HepG2 (cell line): Measurements from ENCODE around the gene NPAS2. TPM values are rescaled to one million over a fixed set of nuclear protein-coding genes. Genes with fewer than 3 reads are reported as not detected.
A peak's percentile ranks its signal among the peaks of the same experiment; 100 is the strongest.

Source experiments
- ADNP ChIP-seq: sonication (generic); formaldehyde crosslinking; IDR thresholded peaks from 2 replicates; pipeline ENCODE4 v1.4.0; 2020; ENCODE audit warnings: missing genetic modification reagents
- CHCHD3 ChIP-seq: sonication (generic); formaldehyde crosslinking; IDR thresholded peaks from 2 replicates; pipeline ENCODE4 v1.8.0; 2022; ENCODE audit warnings: mild to moderate bottlenecking, missing genetic modification reagents, moderate library complexity
- CREB1 ChIP-seq, 2 experiments: fragments of 450-650 bp in 1 of 2; IDR thresholded peaks; 2 replicates each; pipeline ENCODE4 v1.6.1; 2016 to 2017; ENCODE audit warnings: control low read depth in 1 of 2, mild to moderate bottlenecking in 1 of 2, missing compliant biosample characterization in 1 of 2, missing genetic modification characterization in 1 of 2
- DR1 ChIP-seq: sonication (generic); formaldehyde crosslinking; IDR thresholded peaks from 2 replicates; pipeline ENCODE4 v1.8.0; 2021; ENCODE audit warnings: mild to moderate bottlenecking, missing genetic modification reagents, inconsistent platforms
- FOXA1 ChIP-seq, 2 experiments: fragments of 450-650 bp in 1 of 2; sonication (generic) in 1 of 2; formaldehyde crosslinking in 1 of 2; IDR thresholded peaks; 2 replicates each; pipeline versions ENCODE4 v1.4.0 to v1.6.1; 2016 to 2020; ENCODE audit warnings: missing genetic modification reagents in 1 of 2
- FOXK2 ChIP-seq: fragments of 450-650 bp; IDR thresholded peaks from 2 replicates; pipeline ENCODE4 v1.6.1; 2016
- FOXO1 ChIP-seq: sonication (generic); formaldehyde crosslinking; IDR thresholded peaks from 2 replicates; pipeline ENCODE4 v1.4.0; 2020; ENCODE audit warnings: missing genetic modification reagents
- HNRNPK ChIP-seq: fragments of 200-400 bp; formaldehyde crosslinking; IDR thresholded peaks from 2 replicates; pipeline ENCODE4 v1.6.1; 2018; ENCODE audit warnings: low read length, low read depth, moderate library complexity, mild to moderate bottlenecking; ENCODE audit not compliant: poor library complexity, severe bottlenecking
- HOXA3 ChIP-seq: sonication (generic); formaldehyde crosslinking; IDR thresholded peaks from 2 replicates; pipeline ENCODE4 v1.5.0; 2020; ENCODE audit warnings: missing genetic modification reagents
- JDP2 ChIP-seq: sonication (generic); formaldehyde crosslinking; IDR thresholded peaks from 2 replicates; pipeline ENCODE4 v1.8.1; 2022; ENCODE audit warnings: missing genetic modification reagents, borderline replicate concordance
- KLF11 ChIP-seq: IDR thresholded peaks from 2 replicates; pipeline ENCODE4 v1.6.1; 2016; ENCODE audit warnings: missing compliant biosample characterization
- NFKBIZ ChIP-seq: IDR thresholded peaks from 2 replicates; pipeline ENCODE4 v1.6.1; 2018; ENCODE audit warnings: missing genetic modification reagents, missing compliant biosample characterization
- NONO ChIP-seq, 2 experiments: fragments of 450-650 bp in 1 of 2; sonication (generic) in 1 of 2; formaldehyde crosslinking in 1 of 2; IDR thresholded peaks in 1 of 2; conservative IDR thresholded peaks in 1 of 2; 2 replicates each; pipeline versions ENCODE4 v1.6.1 to v1.8.0; 2017 to 2022; ENCODE audit warnings: mild to moderate bottlenecking in 1 of 2, missing genetic modification reagents in 1 of 2, moderate library complexity in 1 of 2
- RFX3 ChIP-seq: IDR thresholded peaks from 2 replicates; pipeline ENCODE4 v1.6.1; 2016; ENCODE audit warnings: missing biosample characterization, missing genetic modification reagents
- SIN3B ChIP-seq: fragments of 150-350 bp; IDR thresholded peaks from 2 replicates; pipeline ENCODE4 v1.6.1; 2014; ENCODE audit warnings: low read length
- SP2 ChIP-seq: sonication (generic); formaldehyde crosslinking; IDR thresholded peaks from 2 replicates; pipeline ENCODE4 v1.5.1; 2020; ENCODE audit warnings: mild to moderate bottlenecking, missing genetic modification reagents
- ZNF10 ChIP-seq: sonication (generic); formaldehyde crosslinking; IDR thresholded peaks from 2 replicates; pipeline ENCODE4 v1.4.0; 2020; ENCODE audit warnings: mild to moderate bottlenecking, low read depth, missing genetic modification reagents, borderline replicate concordance
- ZNF207 ChIP-seq: fragments of 450-650 bp; IDR thresholded peaks from 2 replicates; pipeline ENCODE4 v1.6.1; 2016; ENCODE audit warnings: antibody characterized with exemption, borderline replicate concordance
- ZNF232 ChIP-seq: sonication (generic); formaldehyde crosslinking; IDR thresholded peaks from 2 replicates; pipeline ENCODE4 v1.4.0; 2020; ENCODE audit warnings: missing genetic modification reagents, borderline replicate concordance
- ZNF510 ChIP-seq: sonication (generic); formaldehyde crosslinking; IDR thresholded peaks from 2 replicates; pipeline ENCODE4 v1.4.0; 2020; ENCODE audit warnings: low read depth, mild to moderate bottlenecking, missing genetic modification reagents
- polyA plus RNA-seq, 8 experiments: library from polyadenylated mRNA; depleted of rRNA in 3 of 8; stranded (reverse) in 7 of 8; unstranded in 1 of 8; fragments of >200 nt; fragmentation: Illumina TruSeq in 4 of 8; extraction: Trizol in 4 of 8; gene quantifications; 2 replicates each; pipeline versions ENCODE4 v1.2.1 to v1.2.3, GENCODE V29; 2011 to 2016; ENCODE audit warnings: low read depth in 4 of 8, missing spikeins in 1 of 8, mixed read lengths in 1 of 8; ENCODE audit not compliant: insufficient read depth in 1 of 8
- total RNA-seq, 5 experiments: library from RNA; depleted of rRNA; stranded (reverse); fragments of >200 nt; fragmentation: Illumina TruSeq; extraction: Trizol; gene quantifications; 2 replicates each; pipeline ENCODE4 v1.2.3, GENCODE V29; 2016; ENCODE audit warnings: low read depth in 1 of 5
- TF ChIP-seq, protein P1 (sequence below): sonication (generic); formaldehyde crosslinking; IDR thresholded peaks from 2 replicates; pipeline ENCODE4 v1.4.0; 2020; ENCODE audit warnings: missing genetic modification reagents, borderline replicate concordance
- TF ChIP-seq, protein P2 (sequence below): IDR thresholded peaks from 2 replicates; pipeline ENCODE4 v1.6.1; 2016; ENCODE audit warnings: mild to moderate bottlenecking
- TF ChIP-seq, protein P3 (sequence below): sonication (generic); formaldehyde crosslinking; IDR thresholded peaks from 2 replicates; pipeline ENCODE4 v1.8.0; 2023; ENCODE audit warnings: mild to moderate bottlenecking, missing genetic modification reagents
- TF ChIP-seq, protein P4 (sequence below): sonication (generic); formaldehyde crosslinking; conservative IDR thresholded peaks from 2 replicates; pipeline ENCODE4 v1.4.0; 2020; ENCODE audit warnings: mild to moderate bottlenecking, missing genetic modification reagents, moderate library complexity

NPAS2 gene
- total and polyA plus RNA-seq, 2 of the 13 experiments (the other 11 are each of a cell fraction or from before 2014, with no cell fraction given): 14.8 to 37.5 TPM

DNA sequence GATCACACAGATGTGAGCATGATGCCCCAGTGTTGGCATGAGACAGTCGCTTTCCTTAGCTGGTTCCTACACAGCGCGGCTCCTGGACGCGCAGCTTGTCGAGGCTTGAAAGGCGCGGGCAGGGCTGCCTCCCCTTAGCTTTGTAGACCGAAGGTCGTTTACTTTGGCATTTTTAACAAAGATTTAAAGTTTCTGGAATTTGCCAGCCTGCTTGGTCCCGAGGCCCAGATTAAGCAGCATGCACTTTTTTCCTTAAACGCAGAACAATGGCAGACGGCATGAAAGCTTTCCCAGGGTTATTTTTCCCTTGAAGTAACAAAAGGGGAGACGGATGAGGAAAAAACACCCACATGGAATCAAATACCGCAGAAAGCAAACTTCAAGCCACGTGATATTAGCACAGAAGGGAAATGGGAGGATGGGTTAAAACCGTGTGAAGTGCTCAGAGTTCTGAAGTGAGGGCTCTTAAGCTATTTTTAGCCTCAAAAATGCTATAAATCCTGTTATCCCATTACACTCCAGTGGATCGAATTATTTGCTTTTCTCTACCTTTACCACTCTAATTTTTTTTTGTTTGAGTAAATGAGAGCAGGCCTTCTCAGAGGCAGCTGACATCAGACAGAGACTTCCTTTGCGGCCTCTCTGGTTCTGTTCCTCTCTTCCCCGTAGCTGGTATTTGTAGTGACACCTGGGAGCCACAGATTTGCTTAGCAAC is 55.7 kb downstream of the NPAS2 start (continued):
- TF ChIP-seq HNRNPK (no peak), FOXO1 (CRISPR knock-in tag) (no peak), FOXK2 (no peak), SIN3B (no peak), DR1 (CRISPR knock-in tag) (no peak; the same call in 1 of the 2 replicates), FOXA1 (IDR thresholded peaks at IDR 0.05) (no peak), FOXA1 (CRISPR knock-in tag; IDR thresholded peaks at IDR 0.05) (peak; percentile 67), ZNF10 (no peak), KLF11 (CRISPR knock-in tag) (peak; percentile 47; the same call in 1 of the 2 replicates), ZNF207 (no peak), NFKBIZ (CRISPR knock-in tag) (no peak), RFX3 (no peak), NONO (IDR thresholded peaks at IDR 0.05) (no peak), NONO (CRISPR knock-in tag; conservative IDR thresholded peaks at IDR 0.05) (no peak), JDP2 (CRISPR knock-in tag) (no peak), ZNF232 (CRISPR knock-in tag) (no peak), CHCHD3 (CRISPR knock-in tag) (no peak), SP2 (CRISPR knock-in tag) (no peak), CREB1 (IDR thresholded peaks at IDR 0.05) (no peak), CREB1 (CRISPR knock-in tag; IDR thresholded peaks at IDR 0.05) (no peak), HOXA3 (CRISPR knock-in tag) (peak; percentile 43; the same call in 1 of the 2 replicates), ZNF510 (no peak), ADNP (CRISPR knock-in tag) (no peak)
- TF ChIP-seq, protein P1, sequence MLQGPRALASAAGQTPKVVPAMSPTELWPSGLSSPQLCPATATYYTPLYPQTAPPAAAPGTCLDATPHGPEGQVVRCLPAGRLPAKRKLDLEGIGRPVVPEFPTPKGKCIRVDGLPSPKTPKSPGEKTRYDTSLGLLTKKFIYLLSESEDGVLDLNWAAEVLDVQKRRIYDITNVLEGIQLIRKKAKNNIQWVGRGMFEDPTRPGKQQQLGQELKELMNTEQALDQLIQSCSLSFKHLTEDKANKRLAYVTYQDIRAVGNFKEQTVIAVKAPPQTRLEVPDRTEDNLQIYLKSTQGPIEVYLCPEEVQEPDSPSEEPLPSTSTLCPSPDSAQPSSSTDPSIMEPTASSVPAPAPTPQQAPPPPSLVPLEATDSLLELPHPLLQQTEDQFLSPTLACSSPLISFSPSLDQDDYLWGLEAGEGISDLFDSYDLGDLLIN (CRISPR knock-in tag): no peak
- TF ChIP-seq, protein P2, sequence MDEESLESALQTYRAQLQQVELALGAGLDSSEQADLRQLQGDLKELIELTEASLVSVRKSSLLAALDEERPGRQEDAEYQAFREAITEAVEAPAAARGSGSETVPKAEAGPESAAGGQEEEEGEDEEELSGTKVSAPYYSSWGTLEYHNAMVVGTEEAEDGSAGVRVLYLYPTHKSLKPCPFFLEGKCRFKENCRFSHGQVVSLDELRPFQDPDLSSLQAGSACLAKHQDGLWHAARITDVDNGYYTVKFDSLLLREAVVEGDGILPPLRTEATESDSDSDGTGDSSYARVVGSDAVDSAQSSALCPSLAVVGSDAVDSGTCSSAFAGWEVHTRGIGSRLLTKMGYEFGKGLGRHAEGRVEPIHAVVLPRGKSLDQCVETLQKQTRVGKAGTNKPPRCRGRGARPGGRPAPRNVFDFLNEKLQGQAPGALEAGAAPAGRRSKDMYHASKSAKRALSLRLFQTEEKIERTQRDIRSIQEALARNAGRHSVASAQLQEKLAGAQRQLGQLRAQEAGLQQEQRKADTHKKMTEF: no peak
- TF ChIP-seq, protein P3, sequence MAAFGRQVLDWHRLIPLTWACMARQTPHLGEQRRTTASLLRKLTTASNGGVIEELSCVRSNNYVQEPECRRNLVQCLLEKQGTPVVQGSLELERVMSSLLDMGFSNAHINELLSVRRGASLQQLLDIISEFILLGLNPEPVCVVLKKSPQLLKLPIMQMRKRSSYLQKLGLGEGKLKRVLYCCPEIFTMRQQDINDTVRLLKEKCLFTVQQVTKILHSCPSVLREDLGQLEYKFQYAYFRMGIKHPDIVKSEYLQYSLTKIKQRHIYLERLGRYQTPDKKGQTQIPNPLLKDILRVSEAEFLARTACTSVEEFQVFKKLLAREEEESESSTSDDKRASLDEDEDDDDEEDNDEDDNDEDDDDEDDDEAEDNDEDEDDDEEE (CRISPR knock-in tag): no peak
- TF ChIP-seq, protein P4, sequence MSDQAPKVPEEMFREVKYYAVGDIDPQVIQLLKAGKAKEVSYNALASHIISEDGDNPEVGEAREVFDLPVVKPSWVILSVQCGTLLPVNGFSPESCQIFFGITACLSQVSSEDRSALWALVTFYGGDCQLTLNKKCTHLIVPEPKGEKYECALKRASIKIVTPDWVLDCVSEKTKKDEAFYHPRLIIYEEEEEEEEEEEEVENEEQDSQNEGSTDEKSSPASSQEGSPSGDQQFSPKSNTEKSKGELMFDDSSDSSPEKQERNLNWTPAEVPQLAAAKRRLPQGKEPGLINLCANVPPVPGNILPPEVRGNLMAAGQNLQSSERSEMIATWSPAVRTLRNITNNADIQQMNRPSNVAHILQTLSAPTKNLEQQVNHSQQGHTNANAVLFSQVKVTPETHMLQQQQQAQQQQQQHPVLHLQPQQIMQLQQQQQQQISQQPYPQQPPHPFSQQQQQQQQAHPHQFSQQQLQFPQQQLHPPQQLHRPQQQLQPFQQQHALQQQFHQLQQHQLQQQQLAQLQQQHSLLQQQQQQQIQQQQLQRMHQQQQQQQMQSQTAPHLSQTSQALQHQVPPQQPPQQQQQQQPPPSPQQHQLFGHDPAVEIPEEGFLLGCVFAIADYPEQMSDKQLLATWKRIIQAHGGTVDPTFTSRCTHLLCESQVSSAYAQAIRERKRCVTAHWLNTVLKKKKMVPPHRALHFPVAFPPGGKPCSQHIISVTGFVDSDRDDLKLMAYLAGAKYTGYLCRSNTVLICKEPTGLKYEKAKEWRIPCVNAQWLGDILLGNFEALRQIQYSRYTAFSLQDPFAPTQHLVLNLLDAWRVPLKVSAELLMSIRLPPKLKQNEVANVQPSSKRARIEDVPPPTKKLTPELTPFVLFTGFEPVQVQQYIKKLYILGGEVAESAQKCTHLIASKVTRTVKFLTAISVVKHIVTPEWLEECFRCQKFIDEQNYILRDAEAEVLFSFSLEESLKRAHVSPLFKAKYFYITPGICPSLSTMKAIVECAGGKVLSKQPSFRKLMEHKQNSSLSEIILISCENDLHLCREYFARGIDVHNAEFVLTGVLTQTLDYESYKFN (CRISPR knock-in tag): peak; percentile 84
